H9 (cell line): Measurements from ENCODE around the gene MYBPHL. TPM values are rescaled to one million over a fixed set of nuclear protein-coding genes. Genes with fewer than 3 reads are reported as not detected.

ENCODE experiments used
- DNase-seq: peaks from one replicate; pipeline ENCODE4 v3.0.0-alpha.2; 2017
- H2AFZ ChIP-seq: one replicate; pipeline ENCODE4 v1.6.1; 2013; ENCODE audit warnings: mild to moderate bottlenecking, low read length, control low read depth, moderate library complexity
- H2AK5ac ChIP-seq: 2 replicates; pipeline ENCODE4 v1.6.1; 2013; ENCODE audit warnings: low read length, control low read depth, mixed read lengths; ENCODE audit not compliant: insufficient read length
- H2BK120ac ChIP-seq: one replicate; pipeline ENCODE4 v1.6.1; 2013; ENCODE audit warnings: low read depth, mild to moderate bottlenecking, low read length, control low read depth, inconsistent platforms; ENCODE audit not compliant: poor library complexity, severe bottlenecking
- H2BK12ac ChIP-seq: 2 replicates; pipeline ENCODE4 v1.6.1; 2013; ENCODE audit warnings: low read length, control low read depth, mixed read lengths, low read depth; ENCODE audit not compliant: insufficient read length
- H2BK15ac ChIP-seq: 2 replicates; pipeline ENCODE4 v1.6.1; 2013; ENCODE audit warnings: low read depth, low read length, control low read depth
- H2BK20ac ChIP-seq: one replicate; pipeline ENCODE4 v1.6.1; 2013; ENCODE audit warnings: low read depth, mild to moderate bottlenecking, low read length, control low read depth, inconsistent platforms; ENCODE audit not compliant: poor library complexity, severe bottlenecking
- H2BK5ac ChIP-seq: 2 replicates; pipeline ENCODE4 v1.6.1; 2013; ENCODE audit warnings: low read length, control low read depth, mixed read lengths; ENCODE audit not compliant: insufficient read length
- H3K14ac ChIP-seq: 2 replicates; pipeline ENCODE4 v1.6.1; 2013; ENCODE audit warnings: low read length, control low read depth; ENCODE audit not compliant: insufficient read depth
- H3K18ac ChIP-seq: 2 replicates; pipeline ENCODE4 v1.6.1; 2013; ENCODE audit warnings: low read depth, mild to moderate bottlenecking, mixed read lengths, low read length, control low read depth; ENCODE audit not compliant: insufficient read length
- H3K23ac ChIP-seq: 2 replicates; pipeline ENCODE4 v1.6.1; 2013; ENCODE audit warnings: low read length, control low read depth, mixed read lengths, low read depth; ENCODE audit not compliant: insufficient read length
- H3K23me2 ChIP-seq: 2 replicates; pipeline ENCODE4 v1.6.1; 2013; ENCODE audit warnings: low read depth, mild to moderate bottlenecking, mixed read lengths, low read length, control low read depth; ENCODE audit not compliant: insufficient read length, poor library complexity, severe bottlenecking
- H3K27ac ChIP-seq: 2 replicates; pipeline ENCODE4 v1.5.1; 2013; ENCODE audit warnings: low read length, control low read depth, mixed read lengths, low read depth; ENCODE audit not compliant: insufficient read length
- H3K27me3 ChIP-seq: 2 replicates; pipeline ENCODE4 v1.6.1; 2013; ENCODE audit warnings: low read length, control low read depth, inconsistent platforms; ENCODE audit not compliant: insufficient read depth
- H3K4ac ChIP-seq: 2 replicates; pipeline ENCODE4 v1.6.1; 2013; ENCODE audit warnings: low read depth, mild to moderate bottlenecking, control low read depth, inconsistent platforms, low read length, moderate library complexity
- H3K4me1 ChIP-seq: 2 replicates; pipeline ENCODE4 v1.6.1; 2013; ENCODE audit warnings: low read length, control low read depth, inconsistent platforms; ENCODE audit not compliant: insufficient read depth
- H3K4me2 ChIP-seq: 2 replicates; pipeline ENCODE4 v1.6.1; 2013; ENCODE audit warnings: low read length, control low read depth, mixed read lengths; ENCODE audit not compliant: insufficient read length, insufficient read depth
- H3K56ac ChIP-seq: 2 replicates; pipeline ENCODE4 v1.6.1; 2013; ENCODE audit warnings: low read depth, mild to moderate bottlenecking, mixed read lengths, low read length, control low read depth; ENCODE audit not compliant: insufficient read length
- H3K79me1 ChIP-seq: 2 replicates; pipeline ENCODE4 v1.6.1; 2013; ENCODE audit warnings: low read depth, mild to moderate bottlenecking, moderate library complexity, low read length, control low read depth, inconsistent platforms; ENCODE audit not compliant: insufficient read depth, poor library complexity, severe bottlenecking
- H3K79me2 ChIP-seq: 2 replicates; pipeline ENCODE4 v1.6.1; 2013; ENCODE audit warnings: low read length, control low read depth, inconsistent platforms; ENCODE audit not compliant: insufficient read depth
- H3K9ac ChIP-seq: 2 replicates; pipeline ENCODE4 v1.6.1; 2013; ENCODE audit warnings: low read length, control low read depth, mixed read lengths; ENCODE audit not compliant: insufficient read length; ENCODE audit errors: extremely low read depth
- H3K9me3 ChIP-seq: one replicate; pipeline ENCODE4 v1.6.1; 2013; ENCODE audit warnings: low read depth, low read length, inconsistent platforms; ENCODE audit not compliant: control insufficient read depth
- H3T11ph ChIP-seq: one replicate; pipeline ENCODE4 v1.6.1; 2013; ENCODE audit warnings: mild to moderate bottlenecking, low read length, control low read depth, inconsistent platforms
- H4K20me1 ChIP-seq: one replicate; pipeline ENCODE4 v1.6.1; 2013; ENCODE audit not compliant: control insufficient read depth, insufficient read length, insufficient read depth
- H4K5ac ChIP-seq: 2 replicates; pipeline ENCODE4 v1.6.1; 2013; ENCODE audit warnings: low read depth, mild to moderate bottlenecking, mixed read lengths, low read length, control low read depth; ENCODE audit not compliant: insufficient read length
- H4K8ac ChIP-seq: replicated peaks from 2 replicates; pipeline ENCODE4 v1.6.1; 2013; ENCODE audit warnings: low read length, control low read depth, mixed read lengths, low read depth; ENCODE audit not compliant: insufficient read length
- H4K91ac ChIP-seq: 2 replicates; pipeline ENCODE4 v1.6.1; 2013; ENCODE audit warnings: low read depth, mild to moderate bottlenecking, moderate library complexity, mixed read lengths, low read length, control low read depth; ENCODE audit not compliant: insufficient read length
- H3K27ac Mint-ChIP-seq, 3 experiments: 2 replicates in 2 of 3; 3 replicates in 1 of 3; pipeline ENCODE4 v1.8.0; 2020 to 2021; ENCODE audit warnings: mixed read lengths in 3 of 3, mild to moderate bottlenecking in 1 of 3, moderate library complexity in 1 of 3
- H3K27me3 Mint-ChIP-seq: 2 replicates; pipeline ENCODE4 v1.8.0; 2021; ENCODE audit warnings: low read depth, mild to moderate bottlenecking, moderate library complexity, mixed read lengths
- H3K36me3 Mint-ChIP-seq, 3 experiments: 2 replicates in 2 of 3; 3 replicates in 1 of 3; pipeline ENCODE4 v1.8.0; 2020 to 2021; ENCODE audit warnings: low read depth in 3 of 3, mixed read lengths in 3 of 3; ENCODE audit not compliant: insufficient read depth in 1 of 3
- H3K4me1 Mint-ChIP-seq, 2 experiments: 2 replicates each; pipeline ENCODE4 v1.8.0; 2020; ENCODE audit warnings: mixed read lengths in 2 of 2
- H3K4me3 Mint-ChIP-seq, 2 experiments: 2 replicates in 1 of 2; 3 replicates in 1 of 2; pipeline ENCODE4 v1.8.0; 2020 to 2021; ENCODE audit warnings: mild to moderate bottlenecking in 2 of 2, mixed read lengths in 2 of 2, moderate library complexity in 1 of 2
- H3K9me3 Mint-ChIP-seq, 2 experiments: 2 replicates in 1 of 2; 3 replicates in 1 of 2; pipeline ENCODE4 v1.8.0; 2020; ENCODE audit warnings: mild to moderate bottlenecking in 2 of 2, mixed read lengths in 2 of 2, moderate library complexity in 1 of 2
- CTCF ChIP-seq: fragments of 200-600 bp; sonication (generic); conservative IDR thresholded peaks from 3 replicates; pipeline ENCODE4 v1.8.0; 2021; ENCODE audit warnings: antibody characterized with exemption, mild to moderate bottlenecking
- WGBS: extraction: QIAGEN DNeasy Blood & Tissue Kit; methylation state at CpG from one replicate; pipeline ENCODE4 v1.1.7; 2013; ENCODE audit warnings: missing lambda C conversion rate, low lambda C conversion rate, mixed read lengths; ENCODE audit not compliant: insufficient read length; ENCODE audit errors: extremely low coverage; 5-methylcytosine and 5-hydroxymethylcytosine counted together
- total RNA-seq: library from RNA; stranded (reverse); gene quantifications from 2 replicates; pipeline ENCODE4 v1.2.1, GENCODE V29; 2021

MYBPHL gene
- total RNA-seq, 1 experiment from 2014 or later, result 0.59 TPM

GRCh38 chr1:109312246-109312645, 5.4 kb upstream of the MYBPHL start:
- no peak overlapping the region for H4K91ac ChIP-seq
- no peak overlapping the region for H3T11ph ChIP-seq
- TF ChIP-seq CTCF, result no peak
- H3K27me3 ChIP-seq, result no peaks in the 10 kb centered on the region
- peaks cover 16 to 45% (median 30%) of the 10 kb centered on the region in 3 experiments; a peak in 6 of 7 replicates for H3K36me3 Mint-ChIP-seq
- H3K23me2 ChIP-seq, result no peaks in the 10 kb centered on the region
- H2BK120ac ChIP-seq, result no peak overlapping the region
- no peak overlapping the region for H3K27ac ChIP-seq
- no peaks in the 10 kb centered on the region for H3K9me3 ChIP-seq
- no peak overlapping the region for H3K14ac ChIP-seq
- H3K4me3 Mint-ChIP-seq, result no peak overlapping the region
- H2BK15ac ChIP-seq, result no peak overlapping the region
- H2BK5ac ChIP-seq, result no peak overlapping the region
- H3K56ac ChIP-seq, result no peak overlapping the region
- no peaks in the 10 kb centered on the region for H3K27me3 Mint-ChIP-seq
- H2BK20ac ChIP-seq, result no peak overlapping the region
- H3K18ac ChIP-seq, result no peak overlapping the region
- H4K8ac ChIP-seq, result no peak overlapping the region
- peaks cover 5% of the 10 kb centered on the region in 2 experiments for H3K4me1 Mint-ChIP-seq
- no peak overlapping the region for H2AFZ ChIP-seq
- H4K5ac ChIP-seq, result no peak overlapping the region
- no peak overlapping the region for H3K27ac Mint-ChIP-seq
- no peaks in the 10 kb centered on the region for H3K9me3 Mint-ChIP-seq
- H3K9ac ChIP-seq, result no peak overlapping the region
- H3K4me2 ChIP-seq, result no peak overlapping the region
- H2BK12ac ChIP-seq, result no peak overlapping the region
- no peaks in the 10 kb centered on the region for H3K4me1 ChIP-seq
- H2AK5ac ChIP-seq, result no peak overlapping the region
- no peaks in the 10 kb centered on the region for H3K79me2 ChIP-seq
- no peak for DNase-seq
- H3K79me1 ChIP-seq, result no peaks in the 10 kb centered on the region
- H4K20me1 ChIP-seq, result no peaks in the 10 kb centered on the region
- no peak overlapping the region for H3K23ac ChIP-seq
- no peak overlapping the region for H3K4ac ChIP-seq
- WGBS, result no CpG with 5 or more reads among the region's 2 CpGs
